Smooth muscle cell (in vitro differentiated cells): ENCODE data around the gene LRRC2. TPM values are rescaled to one million over a fixed set of nuclear protein-coding genes. Genes with fewer than 3 reads are reported as not detected.

Experiments
- DNase-seq: peaks from one replicate; lab custom pipeline; 2025; ENCODE audit not compliant: unreplicated experiment; lab: John Stamatoyannopoulos, UW
- H2AFZ ChIP-seq: fragments of 200-600 bp; sonication (generic); 2 replicates; pipeline ENCODE4 v1.6.0; 2016; ENCODE audit warnings: antibody characterized with exemption, low read depth, mild to moderate bottlenecking
- H3F3A ChIP-seq: fragments of 200-600 bp; sonication (generic); 2 replicates; pipeline ENCODE4 v1.6.0; 2017; ENCODE audit warnings: antibody characterized with exemption, low read depth
- H3K27ac ChIP-seq: fragments of 200-600 bp; sonication (generic); 2 replicates; pipeline ENCODE4 v1.5.1; 2016; ENCODE audit warnings: low read depth, mild to moderate bottlenecking
- H3K27me3 ChIP-seq: fragments of 200-600 bp; sonication (generic); 2 replicates; pipeline ENCODE4 v1.6.1; 2016; ENCODE audit warnings: low read depth, mild to moderate bottlenecking
- H3K36me3 ChIP-seq: fragments of 200-600 bp; sonication (generic); 2 replicates; pipeline ENCODE4 v1.5.1; 2016; ENCODE audit warnings: low read depth
- H3K4me1 ChIP-seq: fragments of 200-600 bp; sonication (generic); 2 replicates; pipeline ENCODE4 v1.5.1; 2016; ENCODE audit warnings: low read depth
- H3K4me2 ChIP-seq: fragments of 200-600 bp; sonication (generic); 2 replicates; pipeline ENCODE4 v1.6.0; 2016; ENCODE audit warnings: mild to moderate bottlenecking
- H3K4me3 ChIP-seq: fragments of 200-600 bp; sonication (generic); 2 replicates; pipeline ENCODE4 v1.5.1; 2016; ENCODE audit warnings: mild to moderate bottlenecking
- H3K79me2 ChIP-seq: fragments of 200-600 bp; sonication (generic); 2 replicates; pipeline ENCODE4 v1.6.0; 2016; ENCODE audit warnings: low read depth, mild to moderate bottlenecking
- H3K9ac ChIP-seq: fragments of 200-600 bp; sonication (generic); 2 replicates; pipeline ENCODE4 v1.6.0; 2016; ENCODE audit warnings: low read depth
- H3K9me3 ChIP-seq: fragments of 200-600 bp; sonication (generic); replicated peaks from 2 replicates; pipeline ENCODE4 v1.5.1; 2016; ENCODE audit warnings: low read depth
- H4K20me1 ChIP-seq: fragments of 200-600 bp; sonication (generic); 2 replicates; pipeline ENCODE4 v1.6.0; 2016; ENCODE audit warnings: low read depth
- CTCF ChIP-seq: fragments of 200-600 bp; sonication (generic); IDR thresholded peaks from 2 replicates; pipeline ENCODE4 v1.5.1; 2017; ENCODE audit warnings: borderline replicate concordance, mild to moderate bottlenecking, antibody characterized with exemption; ENCODE audit not compliant: insufficient read depth, poor library complexity, severe bottlenecking
- WGBS: methylation state at CpG from one replicate; pipeline ENCODE4 v1.1.7; 2016; ENCODE audit warnings: low lambda C conversion rate; 5-methylcytosine and 5-hydroxymethylcytosine counted together
- polyA plus RNA-seq: library from polyadenylated mRNA; unstranded; fragments of >200 nt; fragmentation: Nextera tagmentation; extraction: Ambion mirVana; gene quantifications from 2 replicates; pipeline ENCODE4 v1.2.1, GENCODE V29; 2016
- total RNA-seq: library from RNA; depleted of rRNA; stranded (reverse); fragments of >200 nt; gene quantifications from 2 replicates; pipeline ENCODE4 v1.2.3, GENCODE V29; 2014

LRRC2 gene
- total and polyA plus RNA-seq, 2 experiments from 2014 or later: 2.0 to 2.7 TPM

GRCh38 chr3:46490338-46491084 is 75.6 kb downstream of the LRRC2 start:
- H3K79me2 ChIP-seq: no peaks in the 10 kb centered on the region
- H3K9ac ChIP-seq: no peak overlapping the region
- peaks cover 12% of the 10 kb centered on the region for H3F3A ChIP-seq
- no peaks in the 10 kb centered on the region for H3K36me3 ChIP-seq
- H3K4me3 ChIP-seq: no peak overlapping the region
- no peak for TF ChIP-seq CTCF
- H3K27me3 ChIP-seq: no peaks in the 10 kb centered on the region
- peak overlapping the region; percentile 59 for H3K27ac ChIP-seq
- H4K20me1 ChIP-seq: no peaks in the 10 kb centered on the region
- H2AFZ ChIP-seq: no peak overlapping the region
- no peaks in the 10 kb centered on the region for H3K9me3 ChIP-seq
- H3K4me2 ChIP-seq: no peak overlapping the region
- H3K4me1 ChIP-seq: no peaks in the 10 kb centered on the region
- DNase-seq: no peak
- WGBS: 60% methylated on average over 6 of the region's 6 CpGs

GRCh38 chr3:46489875-46490274 is 76.2 kb downstream of the LRRC2 start:
- Histone ChIP-seq H3K36me3 (no peaks in the 10 kb centered on the region), H3K9me3 (no peaks in the 10 kb centered on the region), H2AFZ (no peak overlapping the region), H3K9ac (no peak overlapping the region), H3K4me3 (no peak overlapping the region), H3K27me3 (no peaks in the 10 kb centered on the region), H3K4me2 (peak overlapping the region; percentile 35), H4K20me1 (no peaks in the 10 kb centered on the region), H3K79me2 (no peaks in the 10 kb centered on the region), H3K27ac (peak overlapping the region; percentile 59), H3F3A (peaks cover 12% of the 10 kb centered on the region), H3K4me1 (no peaks in the 10 kb centered on the region)
- WGBS: 10% methylated on average over 1 of the region's 1 CpG
- TF ChIP-seq CTCF: no peak
- no peak for DNase-seq

- Histone ChIP-seq H3K27me3 (no peaks in the 10 kb centered on the region), H3K4me2 (no peak overlapping the region), H2AFZ (no peak overlapping the region), H3K9me3 (no peaks in the 10 kb centered on the region), H3K4me1 (no peaks in the 10 kb centered on the region), H3K27ac (peak overlapping the region; percentile 59), H3K79me2 (no peaks in the 10 kb centered on the region), H3K36me3 (no peaks in the 10 kb centered on the region), H3F3A (peaks cover 12% of the 10 kb centered on the region), H3K4me3 (no peak overlapping the region), H3K9ac (no peak overlapping the region), H4K20me1 (no peaks in the 10 kb centered on the region)
- TF ChIP-seq CTCF: no peak
- DNase-seq: no peak
- WGBS: 79% methylated on average over 4 of the region's 4 CpGs
These were observed 76.7 kb downstream of the LRRC2 start for GRCh38 chr3:46489381-46489780.
